Peyer's patch (tissue), 4 donors: ENCODE measurements around the gene CENPX. TPM values are rescaled to one million over a fixed set of nuclear protein-coding genes. Genes with fewer than 3 reads are reported as not detected.

Experiments
- DNase-seq, 3 donors: peaks; one replicate each; pipeline ENCODE4 v3.0.0-alpha.2; 2017 to 2019
- H3K27ac ChIP-seq, 4 donors: fragments of 200-600 bp; sonication (generic); one replicate each; pipeline ENCODE4 v1.5.1; 2016 to 2019
- H3K27me3 ChIP-seq, 2 donors: fragments of 200-600 bp; sonication (generic); one replicate each; pipeline ENCODE4 v1.5.1; 2019
- H3K36me3 ChIP-seq, 3 donors: fragments of 200-600 bp; sonication (generic); one replicate each; pipeline ENCODE4 v1.5.1; 2016 to 2019
- H3K4me1 ChIP-seq, 4 donors: fragments of 200-600 bp; sonication (generic); one replicate each; pipeline ENCODE4 v1.5.1; 2016 to 2019
- H3K4me3 ChIP-seq, 4 donors: fragments of 200-600 bp; sonication (generic); 1 replicate in 3 of 4; 2 replicates in 1 of 4; pipeline ENCODE4 v1.5.1; 2016 to 2019; ENCODE audit warnings: mild to moderate bottlenecking in 1 of 4
- H3K9me3 ChIP-seq, 4 donors: fragments of 200-600 bp; sonication (generic); one replicate each; pipeline ENCODE4 v1.5.1; 2016 to 2019; ENCODE audit warnings: mild to moderate bottlenecking in 1 of 4
- POLR2A ChIP-seq, 2 donors: fragments of 450-650 bp; IDR thresholded peaks; one replicate each; pipeline ENCODE4 v1.5.1; 2017; ENCODE audit warnings: antibody characterized with exemption in 2 of 2, mild to moderate bottlenecking in 2 of 2, moderate library complexity in 2 of 2
- total RNA-seq, 4 donors: library from RNA; depleted of rRNA; stranded (reverse); fragments of >200 nt; gene quantifications; one replicate each; pipeline ENCODE4 v1.1.0, GENCODE V29; 2016
- TF ChIP-seq, protein P1 (sequence below), 6 experiments: fragments of 450-650 bp in 4 of 6; fragments of 200-600 bp in 2 of 6; sonication (generic) in 1 of 6; IDR thresholded peaks; one replicate each; pipeline ENCODE4 v1.5.1; 2017 to 2019; ENCODE audit warnings: antibody characterized with exemption in 6 of 6, mild to moderate bottlenecking in 3 of 6, moderate library complexity in 1 of 6

The CENPX gene
- total RNA-seq, 4 donors from 2014 or later, result 49.1 to 123 (median 91.8) TPM

DNA sequence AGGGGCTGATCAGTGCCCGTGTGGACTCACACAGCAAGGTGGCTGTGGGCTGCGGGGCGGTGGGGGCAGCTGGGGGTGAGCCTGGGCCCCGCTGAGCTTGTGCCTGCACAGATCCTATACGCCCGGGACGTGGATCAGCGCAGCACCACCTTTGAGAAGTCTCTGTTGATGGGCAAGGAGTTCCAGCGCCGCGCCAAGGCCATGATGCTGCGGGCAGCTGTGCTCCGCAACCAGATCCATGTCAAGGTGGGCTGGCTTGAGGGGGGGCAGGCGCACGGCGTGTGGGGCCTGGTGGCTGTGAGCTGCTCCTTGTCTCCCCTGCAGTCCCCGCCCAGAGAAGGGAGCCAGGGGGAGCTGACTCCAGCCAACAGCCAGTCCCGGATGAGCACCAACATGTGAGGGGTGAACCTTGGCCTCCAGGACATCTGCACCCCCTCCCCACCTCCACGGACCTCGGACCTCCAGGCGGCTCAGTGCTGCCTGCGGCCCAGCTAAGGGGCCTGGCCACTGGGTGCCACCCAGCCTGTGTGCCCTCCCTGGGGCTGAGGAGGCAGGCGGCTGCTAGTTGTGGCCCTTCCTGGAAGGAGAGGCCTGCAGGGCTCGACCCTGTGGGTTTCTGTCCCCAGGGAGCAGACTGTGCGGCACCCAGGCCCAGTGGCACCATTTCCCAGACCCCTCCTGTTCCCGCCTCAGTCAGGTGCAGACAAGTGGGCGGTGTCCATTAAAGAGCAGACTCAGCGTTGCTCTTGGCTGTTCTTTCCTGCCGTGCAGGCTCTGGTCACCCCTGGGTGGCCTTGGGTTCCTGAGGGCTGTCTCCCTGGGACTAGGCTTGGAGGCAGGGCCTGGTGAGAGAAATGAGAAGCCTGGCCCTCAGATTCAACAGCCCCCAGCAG lies 34.3 kb upstream of the CENPX start:
- H3K9me3 ChIP-seq, result no peaks in the 10 kb centered on the region
- DNase-seq, result no peak
- H3K27me3 ChIP-seq, result no peaks in the 10 kb centered on the region
- no peak overlapping the region for H3K27ac ChIP-seq
- H3K4me1 ChIP-seq, result peaks cover 0 to 20% (median 12%) of the 10 kb centered on the region in 4 donors
- no peak for TF ChIP-seq POLR2A (IDR thresholded peaks at IDR 0.05)
- TF ChIP-seq, protein P1, sequence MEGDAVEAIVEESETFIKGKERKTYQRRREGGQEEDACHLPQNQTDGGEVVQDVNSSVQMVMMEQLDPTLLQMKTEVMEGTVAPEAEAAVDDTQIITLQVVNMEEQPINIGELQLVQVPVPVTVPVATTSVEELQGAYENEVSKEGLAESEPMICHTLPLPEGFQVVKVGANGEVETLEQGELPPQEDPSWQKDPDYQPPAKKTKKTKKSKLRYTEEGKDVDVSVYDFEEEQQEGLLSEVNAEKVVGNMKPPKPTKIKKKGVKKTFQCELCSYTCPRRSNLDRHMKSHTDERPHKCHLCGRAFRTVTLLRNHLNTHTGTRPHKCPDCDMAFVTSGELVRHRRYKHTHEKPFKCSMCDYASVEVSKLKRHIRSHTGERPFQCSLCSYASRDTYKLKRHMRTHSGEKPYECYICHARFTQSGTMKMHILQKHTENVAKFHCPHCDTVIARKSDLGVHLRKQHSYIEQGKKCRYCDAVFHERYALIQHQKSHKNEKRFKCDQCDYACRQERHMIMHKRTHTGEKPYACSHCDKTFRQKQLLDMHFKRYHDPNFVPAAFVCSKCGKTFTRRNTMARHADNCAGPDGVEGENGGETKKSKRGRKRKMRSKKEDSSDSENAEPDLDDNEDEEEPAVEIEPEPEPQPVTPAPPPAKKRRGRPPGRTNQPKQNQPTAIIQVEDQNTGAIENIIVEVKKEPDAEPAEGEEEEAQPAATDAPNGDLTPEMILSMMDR (IDR thresholded peaks at IDR 0.05), result no peak
- H3K4me3 ChIP-seq, result no peak overlapping the region
- H3K36me3 ChIP-seq, result peaks cover 0 to 84% (median 0%) of the 10 kb centered on the region in 3 donors

DNA sequence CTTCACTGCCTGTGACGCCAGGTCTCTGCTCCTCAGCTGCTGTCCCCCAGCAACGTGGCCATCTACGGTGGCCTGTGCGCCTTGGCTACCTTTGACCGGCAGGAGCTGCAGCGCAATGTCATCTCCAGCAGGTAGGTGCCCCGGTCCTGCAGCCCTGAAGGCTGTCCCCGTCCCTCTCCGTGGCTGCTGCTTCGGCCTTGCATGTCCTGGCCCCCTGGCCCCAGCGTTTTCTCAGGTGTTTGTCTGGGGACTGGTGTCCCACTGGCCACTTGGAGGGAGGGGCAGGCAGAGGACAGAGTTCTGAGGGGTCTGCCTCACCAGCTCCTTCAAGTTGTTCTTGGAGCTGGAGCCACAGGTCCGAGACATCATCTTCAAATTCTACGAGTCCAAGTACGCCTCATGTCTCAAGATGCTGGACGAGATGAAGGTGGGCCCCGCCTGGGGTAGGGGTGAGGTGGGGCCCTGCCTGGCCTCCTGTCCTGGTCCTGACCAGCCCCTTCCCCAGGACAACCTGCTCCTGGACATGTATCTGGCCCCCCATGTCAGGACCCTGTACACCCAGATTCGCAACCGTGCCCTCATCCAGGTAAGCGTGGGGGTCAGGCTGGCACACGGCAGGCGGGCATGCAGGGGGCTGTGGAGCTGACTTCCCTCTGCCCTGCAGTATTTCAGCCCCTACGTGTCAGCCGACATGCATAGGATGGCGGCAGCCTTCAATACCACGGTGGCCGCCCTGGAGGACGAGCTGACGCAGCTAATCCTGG lies 33.5 kb upstream of the CENPX start:
- Histone ChIP-seq H3K27me3 (no peaks in the 10 kb centered on the region), H3K4me1 (peaks cover 0 to 20% (median 13%) of the 10 kb centered on the region in 4 donors), H3K9me3 (no peaks in the 10 kb centered on the region), H3K36me3 (peaks cover 0 to 76% (median 0%) of the 10 kb centered on the region in 3 donors), H3K27ac (no peak overlapping the region), H3K4me3 (no peak overlapping the region)
- no peak for DNase-seq
- TF ChIP-seq, protein P1 (IDR thresholded peaks at IDR 0.05), result no peak
- TF ChIP-seq POLR2A (IDR thresholded peaks at IDR 0.05), result no peak

DNA sequence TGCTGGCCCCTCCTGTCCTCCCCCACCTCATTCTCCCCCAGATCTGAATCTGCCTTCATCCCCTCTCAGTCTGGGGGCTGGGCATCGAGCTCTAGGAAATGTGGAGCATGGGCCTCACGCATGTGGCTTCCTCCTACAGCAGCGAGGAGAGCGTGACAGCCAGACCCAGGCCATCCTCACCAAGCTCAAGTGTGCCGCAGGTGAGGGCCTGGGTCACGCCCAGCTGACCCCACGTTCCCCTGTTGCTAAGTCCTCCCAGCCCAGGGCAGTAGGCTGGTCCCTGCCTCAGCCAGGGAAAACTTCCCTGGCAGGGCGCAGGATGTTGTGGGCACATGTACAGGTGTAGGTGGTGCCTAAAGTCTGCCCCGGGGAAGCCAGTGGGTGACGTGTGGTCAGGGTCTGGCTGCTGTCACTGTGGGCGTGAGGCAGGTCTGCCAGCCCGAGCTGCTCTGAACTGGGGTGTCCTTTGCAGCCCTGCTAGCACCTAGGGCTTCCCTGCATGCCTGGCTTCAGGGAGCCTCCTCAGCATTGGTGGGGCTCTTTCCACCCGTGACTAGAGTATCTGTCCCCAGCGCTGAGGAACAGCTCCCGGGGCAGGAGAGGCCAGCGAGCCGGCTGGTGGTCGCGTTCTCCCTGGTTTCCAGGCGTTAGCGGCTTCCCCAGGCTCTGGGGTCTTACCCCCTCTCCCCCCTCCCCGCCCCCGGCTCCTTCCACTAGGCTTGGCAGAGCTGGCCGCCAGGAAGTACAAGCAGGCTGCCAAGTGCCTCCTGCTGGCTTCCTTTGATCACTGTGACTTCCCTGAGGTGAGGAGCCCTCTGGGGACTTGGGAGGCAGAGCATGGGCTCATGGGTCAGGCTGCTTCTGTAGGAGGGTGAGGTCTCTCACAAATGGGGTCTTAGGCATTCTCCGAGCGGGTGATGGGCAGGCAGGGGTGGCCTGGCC lies 32.6 kb upstream of the CENPX start:
- Histone ChIP-seq H3K27me3 (no peaks in the 10 kb centered on the region), H3K4me1 (peaks cover 0 to 29% (median 21%) of the 10 kb centered on the region in 4 donors), H3K36me3 (peaks cover 0 to 69% (median 0%) of the 10 kb centered on the region in 3 donors), H3K9me3 (no peaks in the 10 kb centered on the region), H3K27ac (no peak overlapping the region), H3K4me3 (no peak overlapping the region)
- DNase-seq, result no peak
- TF ChIP-seq, protein P1 (IDR thresholded peaks at IDR 0.05), result no peak
- no peak for TF ChIP-seq POLR2A (IDR thresholded peaks at IDR 0.05)

DNA sequence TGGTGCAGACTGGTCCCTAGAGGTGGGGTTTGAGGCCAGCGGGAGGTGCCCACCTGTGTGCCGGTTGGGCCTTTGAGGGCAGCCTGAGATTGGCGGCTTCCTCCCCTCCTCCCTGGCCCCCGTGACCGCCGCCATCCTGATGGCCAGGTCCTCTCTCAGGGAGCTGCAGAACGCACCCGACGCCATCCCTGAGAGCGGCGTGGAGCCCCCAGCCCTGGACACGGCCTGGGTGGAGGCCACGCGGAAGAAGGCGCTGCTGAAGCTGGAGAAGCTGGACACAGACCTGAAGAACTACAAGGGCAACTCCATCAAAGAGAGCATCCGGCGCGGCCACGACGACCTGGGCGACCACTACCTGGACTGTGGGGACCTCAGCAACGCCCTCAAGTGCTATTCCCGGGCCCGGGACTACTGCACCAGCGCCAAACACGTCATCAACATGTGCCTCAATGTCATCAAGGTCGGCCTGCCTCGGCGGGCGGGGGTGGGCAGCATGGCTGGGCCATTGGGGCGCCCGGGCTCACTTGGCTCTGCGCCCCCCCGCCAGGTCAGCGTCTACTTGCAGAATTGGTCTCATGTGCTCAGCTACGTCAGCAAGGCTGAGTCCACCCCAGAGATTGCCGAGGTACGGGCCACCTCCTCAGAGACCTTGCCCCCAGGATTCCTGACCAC lies 31.8 kb upstream of the CENPX start:
- no peak overlapping the region for H3K4me3 ChIP-seq
- TF ChIP-seq, protein P1 (IDR thresholded peaks at IDR 0.05), result no peak
- no peak for TF ChIP-seq POLR2A (IDR thresholded peaks at IDR 0.05)
- H3K27ac ChIP-seq, result no peak overlapping the region
- H3K9me3 ChIP-seq, result no peaks in the 10 kb centered on the region
- DNase-seq, result no peak
- H3K36me3 ChIP-seq, result peaks cover 0 to 69% (median 0%) of the 10 kb centered on the region in 3 donors
- H3K4me1 ChIP-seq, result peaks cover 0 to 31% (median 23%) of the 10 kb centered on the region in 4 donors
- H3K27me3 ChIP-seq, result no peaks in the 10 kb centered on the region
